ENCODE data around the gene SLC6A17. TPM values are rescaled to one million over a fixed set of nuclear protein-coding genes. Genes with fewer than 3 reads are reported as not detected.

The SLC6A17 gene
- total and polyA plus RNA-seq, 9 of the 15 experiments (the other 6 are each of a cell fraction or from before 2014, with no cell fraction given): not detected

DNA sequence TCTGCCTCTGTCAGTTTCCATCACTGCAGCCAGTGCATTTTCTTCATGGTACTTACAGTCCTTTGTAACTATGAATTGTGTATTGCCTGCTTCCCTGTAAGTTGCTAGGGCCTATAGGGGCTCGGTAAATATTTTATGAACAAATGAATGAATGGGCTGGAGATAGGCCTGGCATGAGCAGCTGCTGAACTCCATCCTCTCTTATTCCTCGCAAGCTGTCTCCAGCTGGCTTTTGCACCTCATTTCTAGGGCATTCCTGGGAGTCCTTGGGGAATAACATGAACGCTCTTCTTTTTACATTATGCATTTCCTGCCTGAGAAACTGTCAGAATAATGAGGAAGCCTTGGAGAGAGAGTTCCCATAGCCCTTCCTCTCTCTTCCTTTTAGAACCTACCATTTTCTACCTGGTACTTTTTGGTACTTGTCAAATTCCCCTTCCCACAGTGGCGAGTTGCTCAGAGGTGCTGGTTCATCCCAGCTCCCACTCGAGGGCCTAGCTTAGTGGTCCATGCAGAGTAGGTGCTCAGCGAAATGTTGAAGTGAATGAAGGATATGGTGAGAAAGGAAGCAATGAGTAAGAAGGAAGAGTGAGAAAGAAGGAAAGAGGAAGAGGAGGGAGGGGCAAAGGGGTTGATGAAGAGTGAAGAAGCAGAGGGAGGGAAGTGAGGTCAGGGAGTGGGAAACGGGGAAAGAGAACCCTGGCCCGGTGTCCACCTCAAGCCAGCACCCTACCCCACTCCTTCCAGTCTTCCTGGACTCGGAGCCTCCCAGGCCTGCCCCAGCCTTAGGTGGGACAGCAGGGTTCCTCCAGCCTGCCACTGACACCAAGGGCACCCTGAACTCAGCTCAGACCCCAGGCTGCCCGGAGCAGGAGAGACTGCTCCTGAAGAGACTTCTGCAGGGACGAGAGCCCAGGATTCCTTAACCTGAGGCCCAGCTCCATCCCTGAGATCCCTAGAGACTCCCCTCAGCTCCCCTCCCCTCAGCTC lies 89.4 kb downstream of the SLC6A17 start:
- in situ Hi-C loops (cut with MboI) (no loop called here), intact Hi-C loops (cut with micrococcal nuclease) (no loop called here)
- H4K20me1 ChIP-seq (replicated peaks; ENCODE audit: control insufficient read depth, insufficient read depth, low read length): no peaks in the 10 kb centered on the region; the same call in 1 of the 2 replicates
- peaks cover 28 to 68% of the 10 kb centered on the region in 2 experiments for H3K27me3 ChIP-seq (ENCODE audit: control insufficient read depth in 2 of 2, insufficient read depth in 2 of 2, low read length in 2 of 2)
- H3K79me2 ChIP-seq (ENCODE audit: control insufficient read depth, insufficient read depth, low read length): no peaks in the 10 kb centered on the region
- H3K36me3 ChIP-seq (ENCODE audit: control insufficient read depth, insufficient read depth, low read length): no peaks in the 10 kb centered on the region
- no peak for DNase-seq (ENCODE audit: extremely low read depth in 1 of 4, low spot score in 3 of 4)
- H3K9me3 ChIP-seq (replicated peaks; ENCODE audit: control insufficient read depth, insufficient read depth, low read depth, low read length): no peaks in the 10 kb centered on the region
- ChIA-PET POLR2A (interaction anchor here (0.8 to 0.9 kb wide), 3 partner anchors 24 to 213 kb away, joined by 4 to 5 read pairs (median 4); no protein-coding TSS in a partner anchor), CTCF (ENCODE audit: low intra/inter-chr PET ratio) (interaction anchor here (0.6 kb wide), 1 partner anchor 83 kb away, joined by 3 read pairs; no protein-coding TSS in a partner anchor)
- ATAC-seq: no peak
- no peak overlapping the region for H3K4me3 ChIP-seq
- H3K9ac ChIP-seq (ENCODE audit: insufficient read depth in 1 of 2, low read depth in 2 of 2, low read length in 2 of 2): no peak overlapping the region
- WGBS (ENCODE audit: insufficient coverage, low coverage, missing lambda C conversion rate): under 1% methylated on average over 11 of the region's 11 CpGs
- no peak overlapping the region for H2AFZ ChIP-seq (ENCODE audit: low read depth, low read length)
- no peak overlapping the region for H3K27ac ChIP-seq (ENCODE audit: extremely low read depth, low read depth, low read length)
- H3K9me1 ChIP-seq (ENCODE audit: control insufficient read depth, insufficient read depth, low read length): no peaks in the 10 kb centered on the region
- H3K4me1 ChIP-seq (replicated peaks in 1 of 2; ENCODE audit: control insufficient read depth in 2 of 2, insufficient read depth in 2 of 2, low read length in 2 of 2): peaks cover 3 to 18% of the 10 kb centered on the region in 2 experiments
- FAIRE-seq: no peak
- no peak overlapping the region for H3K4me2 ChIP-seq (ENCODE audit: insufficient read depth, low read length)
- TF ChIP-seq KHSRP (IDR thresholded peaks at IDR 0.05) (no peak), CCNT2 (IDR thresholded peaks at IDR 0.05; ENCODE audit: borderline replicate concordance, extremely low read depth, insufficient read length, low read depth, low read length) (no peak), SIRT6 (IDR thresholded peaks at IDR 0.05; ENCODE audit: low read depth, low read length) (no peak)
- no TSS peak for BruUV-seq (replicated peaks)

Measured in K562 (cell line).